A673 (cell line): ENCODE measurements around the gene TRPM1. TPM values are rescaled to one million over a fixed set of nuclear protein-coding genes. Genes with fewer than 3 reads are reported as not detected.

Experiments used
- BruUV-seq: library from RNA; stranded (reverse); fragments of 400-500 nt; replicated peaks from 2 replicates; lab custom pipeline; 2021; lab: Mats Ljungman, UMichigan
- CTCF ChIA-PET: fragments of 300-600 bp; sonication (Branson Sonifier 250); formaldehyde crosslinking; loops from one replicate; lab custom pipeline; 2022; ENCODE audit warnings: antibody characterized with exemption; lab: Charles Lee
- POLR2A ChIA-PET: fragments of 300-600 bp; sonication (Branson Sonifier 250); formaldehyde crosslinking; loops from one replicate; lab custom pipeline; 2022; ENCODE audit warnings: antibody characterized with exemption; ENCODE audit not compliant: low non-redundant PET; lab: Charles Lee
- DNase-seq: peaks from one replicate; pipeline ENCODE4 v3.0.0-alpha.2; 2015; ENCODE audit warnings: low spot score
- H3K27ac ChIP-seq: fragments of 200-600 bp; sonication (generic); 2 replicates; pipeline ENCODE4 v1.5.1; 2016; ENCODE audit warnings: mixed run types, low read depth, mild to moderate bottlenecking, mixed read lengths, antibody characterized with exemption, low read length; ENCODE audit not compliant: poor library complexity, severe bottlenecking
- H3K27me3 ChIP-seq: fragments of 200-600 bp; sonication (generic); replicated peaks from 2 replicates; pipeline ENCODE4 v1.6.1; 2017; ENCODE audit warnings: mixed run types, low read depth, mild to moderate bottlenecking, mixed read lengths, antibody characterized with exemption, low read length; ENCODE audit not compliant: insufficient read depth, poor library complexity
- H3K36me3 ChIP-seq: fragments of 200-600 bp; sonication (generic); 2 replicates; pipeline ENCODE4 v1.6.1; 2016; ENCODE audit warnings: mixed run types, mild to moderate bottlenecking, mixed read lengths, antibody characterized with exemption, low read length; ENCODE audit not compliant: insufficient read depth, poor library complexity, severe bottlenecking
- H3K4me1 ChIP-seq: fragments of 200-600 bp; sonication (generic); 2 replicates; pipeline ENCODE4 v1.6.1; 2017; ENCODE audit warnings: mixed run types, mild to moderate bottlenecking, mixed read lengths, antibody characterized with exemption, low read length; ENCODE audit not compliant: insufficient read depth, poor library complexity, severe bottlenecking
- H3K4me3 ChIP-seq: fragments of 200-600 bp; sonication (generic); 2 replicates; pipeline ENCODE4 v1.5.1; 2016; ENCODE audit warnings: low read depth, mixed run types, mild to moderate bottlenecking, mixed read lengths, low read length; ENCODE audit not compliant: poor library complexity, severe bottlenecking
- H3K9me3 ChIP-seq: fragments of 200-600 bp; sonication (generic); 2 replicates; pipeline ENCODE4 v1.6.1; 2016; ENCODE audit warnings: mixed run types, low read depth, mild to moderate bottlenecking, mixed read lengths, antibody characterized with exemption, low read length; ENCODE audit not compliant: poor library complexity, severe bottlenecking
- CTCF ChIP-seq: fragments of 300-800, 200-600 bp; sonication (generic); conservative IDR thresholded peaks from 2 replicates; pipeline ENCODE4 v1.5.1; 2017; ENCODE audit warnings: low read depth, mild to moderate bottlenecking, antibody characterized with exemption, low read length, moderate library complexity, mixed read lengths
- EZH2 ChIP-seq: fragments of 200-600 bp; sonication (generic); IDR thresholded peaks from 2 replicates; pipeline ENCODE4 v1.6.1; 2017; ENCODE audit warnings: borderline replicate concordance, low read depth, mild to moderate bottlenecking, mixed read lengths, antibody characterized with exemption, low read length; ENCODE audit not compliant: poor library complexity, severe bottlenecking
- intact Hi-C: fragments of 100-400 bp; cut with micrococcal nuclease; formaldehyde crosslinking; loops from one replicate; pipeline ENCODE4 v1.10.0; 2022; ENCODE audit not compliant: unreplicated experiment
- total RNA-seq: library from RNA; stranded (reverse); gene quantifications from 2 replicates; pipeline ENCODE4 v1.2.3, GENCODE V29; 2021

TRPM1 gene
- total RNA-seq, 1 experiment from 2014 or later = not detected

GRCh38 chr15:31136607-31137328 lies 35.2 kb upstream of the TRPM1 start:
- no peaks in the 10 kb centered on the region for H3K27me3 ChIP-seq
- DNase-seq = no peak
- BruUV-seq = no TSS peak

DNA sequence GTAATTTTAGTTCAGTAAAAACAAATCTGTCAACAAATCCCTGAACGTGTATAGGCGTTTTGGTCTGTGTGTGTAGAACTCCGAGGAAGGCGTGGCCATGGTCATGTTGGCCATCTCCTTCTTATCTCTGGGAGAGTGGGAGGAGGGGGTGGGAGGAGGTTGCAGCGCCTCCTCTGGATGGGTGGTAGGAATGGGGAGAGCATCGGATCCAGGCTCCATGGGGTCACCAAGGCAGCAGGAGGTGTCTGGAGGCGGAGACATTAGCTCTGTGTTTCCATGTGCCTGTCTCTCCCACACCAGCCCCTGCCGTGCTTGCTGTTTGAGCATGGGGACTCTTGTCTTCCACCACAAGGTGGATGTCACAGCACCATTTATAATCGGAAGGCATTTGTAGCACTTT lies 34.5 kb upstream of the TRPM1 start:
- peak; percentile 26 for DNase-seq
- intact Hi-C loops = no loop called here
- ChIA-PET CTCF (no interaction called here), POLR2A (no interaction called here)
- Histone ChIP-seq H3K27me3 (no peaks in the 10 kb centered on the region), H3K36me3 (no peaks in the 10 kb centered on the region), H3K4me3 (no peak overlapping the region), H3K9me3 (no peaks in the 10 kb centered on the region), H3K27ac (no peak overlapping the region), H3K4me1 (no peaks in the 10 kb centered on the region)
- TF ChIP-seq EZH2 (no peak), CTCF (peak; percentile 19; the same call in 1 of the 2 replicates)
- BruUV-seq = no TSS peak

More at GRCh38 chr15:31136607-31137328, 35.2 kb upstream of the TRPM1 start:
- Histone ChIP-seq H3K9me3 (no peaks in the 10 kb centered on the region), H3K36me3 (no peaks in the 10 kb centered on the region), H3K4me3 (no peak overlapping the region), H3K27ac (no peak overlapping the region), H3K4me1 (no peaks in the 10 kb centered on the region)
- POLR2A ChIA-PET = no interaction called here
- CTCF ChIA-PET = no interaction called here
- intact Hi-C loops = no loop called here
- TF ChIP-seq EZH2 (no peak), CTCF (no peak)

- CTCF ChIA-PET = no interaction called here
- no peak for DNase-seq
- Histone ChIP-seq H3K4me3 (no peak overlapping the region), H3K36me3 (no peaks in the 10 kb centered on the region), H3K9me3 (no peaks in the 10 kb centered on the region), H3K4me1 (no peaks in the 10 kb centered on the region), H3K27ac (no peak overlapping the region), H3K27me3 (no peaks in the 10 kb centered on the region)
- no TSS peak for BruUV-seq
- intact Hi-C loops = no loop called here
- POLR2A ChIA-PET = no interaction called here
- no peak for TF ChIP-seq CTCF
- no peak for TF ChIP-seq EZH2
Observed at GRCh38 chr15:31135523-31135922, 34.0 kb upstream of the TRPM1 start.
